Natural killer cell treated with Interleukin-12 subunit alpha and Interleukin-12 subunit beta and Interleukin-15 and Interleukin-18, amount 100 ng/mL, for 72 hours (primary cell): Measurements from ENCODE around the gene ATG10. TPM values are rescaled to one million over a fixed set of nuclear protein-coding genes. Genes with fewer than 3 reads are reported as not detected.
"Not testable (repeated sequence)": the region's sequence is repeated elsewhere in the genome, so short reads cannot be mapped to it uniquely, and the experiment has no call there.

Experiments used
- ATAC-seq, 2 donors: fragments of 150-1000 bp; cut with Tn5 transposase in 1 of 2; sonication (Bioruptor Pico), chemical (Tn5 transposase) in 1 of 2; 2 replicates each; pipeline ENCODE4 v1.10.0; 2021
- DNase-seq: peaks from one replicate; pipeline ENCODE4 v3.0.0; 2022; ENCODE audit warnings: low spot score
- H3K27ac Mint-ChIP-seq, 2 donors: 1 replicate in 1 of 2; 2 replicates in 1 of 2; pipeline ENCODE4 v1.8.0; 2022; ENCODE audit warnings: mixed read lengths in 2 of 2, mild to moderate bottlenecking in 1 of 2, moderate library complexity in 1 of 2
- H3K27me3 Mint-ChIP-seq, 2 donors: 1 replicate in 1 of 2; 2 replicates in 1 of 2; pipeline ENCODE4 v1.8.0; 2022; ENCODE audit warnings: mixed read lengths in 2 of 2
- H3K36me3 Mint-ChIP-seq: one replicate; pipeline ENCODE4 v1.8.0; 2022; ENCODE audit warnings: mixed read lengths
- H3K4me1 Mint-ChIP-seq, 2 donors: 1 replicate in 1 of 2; 2 replicates in 1 of 2; pipeline ENCODE4 v1.8.0; 2022; ENCODE audit warnings: low read depth in 2 of 2, mixed read lengths in 2 of 2, mild to moderate bottlenecking in 1 of 2
- H3K4me3 Mint-ChIP-seq: one replicate; pipeline ENCODE4 v1.8.0; 2022; ENCODE audit warnings: mixed read lengths
- H3K9me3 Mint-ChIP-seq: 2 replicates; pipeline ENCODE4 v1.8.0; 2022; ENCODE audit warnings: mixed read lengths
- total RNA-seq, 2 donors: library from RNA; stranded (reverse); gene quantifications; one replicate each; pipeline ENCODE4 v1.2.3, GENCODE V29; 2022

Gene ATG10
- total RNA-seq, 2 donors from 2014 or later = 9.6 to 11.1 TPM

DNA sequence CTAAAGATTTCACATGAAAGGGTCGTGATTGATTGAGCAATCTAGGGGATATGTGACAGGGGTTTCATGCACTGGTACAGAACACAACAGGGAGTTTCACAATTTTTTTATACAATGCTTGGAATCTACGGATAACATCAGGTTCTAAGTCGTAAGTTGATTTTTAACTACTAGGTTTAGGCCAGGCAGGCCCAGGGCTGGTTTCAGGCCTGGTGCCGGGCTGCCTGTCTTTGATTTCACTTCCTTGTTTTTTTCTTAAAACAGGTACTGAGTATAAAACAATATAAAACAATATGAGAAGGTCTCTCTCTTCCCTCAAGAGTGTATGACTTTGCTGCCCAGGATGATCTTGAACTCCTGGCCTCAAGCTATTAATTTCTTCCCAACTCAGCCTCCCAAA is 301.6 kb downstream of the ATG10 start:
- Mint-ChIP-seq H3K27ac (peak overlapping the region in 1 of 2 donors; percentile 56), H3K36me3 (peaks cover 54% of the 10 kb centered on the region), H3K4me1 (peaks cover 17 to 31% of the 10 kb centered on the region in 2 donors)
- not testable (repeated sequence) for DNase-seq, H3K4me3 Mint-ChIP-seq, H3K9me3 Mint-ChIP-seq, H3K27me3 Mint-ChIP-seq, ATAC-seq

DNA sequence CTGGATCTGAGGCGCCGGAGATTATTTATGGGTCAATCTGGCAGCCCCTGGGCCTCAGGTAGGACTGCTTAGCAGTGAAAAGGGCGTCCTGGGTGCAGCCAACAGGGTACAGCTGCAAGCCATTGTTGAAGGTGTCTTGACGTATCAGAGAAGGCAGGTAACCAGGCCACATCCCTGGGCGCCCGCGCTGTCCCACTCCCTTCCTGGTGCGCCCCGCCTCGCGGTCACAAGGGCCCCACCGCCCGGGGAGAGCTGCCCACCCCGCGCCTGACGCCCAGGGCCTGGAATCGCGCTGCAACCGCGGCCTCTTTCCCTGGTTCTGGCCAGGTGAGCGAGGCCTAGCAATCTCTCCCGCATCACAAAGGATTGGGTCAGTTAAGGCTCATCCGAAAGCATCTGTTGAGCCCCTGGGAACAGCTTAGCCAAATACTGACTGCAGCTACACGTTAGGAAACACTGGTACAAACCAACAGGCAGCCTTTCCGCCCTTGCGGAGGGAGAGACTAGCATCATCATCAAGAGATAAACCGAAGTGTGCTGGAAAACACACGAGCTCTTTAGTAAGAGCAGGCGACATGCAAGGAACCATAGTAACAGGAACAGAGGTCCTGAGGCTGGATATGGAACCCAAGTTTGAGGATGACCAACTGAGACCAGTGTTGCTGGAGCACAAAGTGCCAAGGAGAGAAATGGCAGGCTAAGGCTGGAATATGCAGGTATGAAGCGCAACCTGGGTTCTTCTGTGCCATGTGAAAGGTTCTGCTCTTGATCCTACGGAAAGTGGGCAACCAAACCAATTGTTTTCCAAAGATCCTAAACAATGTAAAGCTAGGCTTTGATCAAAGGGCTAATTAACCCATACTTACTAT is 302.8 kb downstream of the ATG10 start:
- ATAC-seq (no peak), DNase-seq (no peak)
- Mint-ChIP-seq H3K36me3 (peaks cover 46% of the 10 kb centered on the region), H3K9me3 (no peaks in the 10 kb centered on the region), H3K27ac (peak overlapping the region in 1 of 2 donors; percentile 56), H3K4me3 (peak overlapping the region; percentile 32), H3K27me3 (no peaks in the 10 kb centered on the region), H3K4me1 (peaks cover 20 to 37% of the 10 kb centered on the region in 2 donors)

DNA sequence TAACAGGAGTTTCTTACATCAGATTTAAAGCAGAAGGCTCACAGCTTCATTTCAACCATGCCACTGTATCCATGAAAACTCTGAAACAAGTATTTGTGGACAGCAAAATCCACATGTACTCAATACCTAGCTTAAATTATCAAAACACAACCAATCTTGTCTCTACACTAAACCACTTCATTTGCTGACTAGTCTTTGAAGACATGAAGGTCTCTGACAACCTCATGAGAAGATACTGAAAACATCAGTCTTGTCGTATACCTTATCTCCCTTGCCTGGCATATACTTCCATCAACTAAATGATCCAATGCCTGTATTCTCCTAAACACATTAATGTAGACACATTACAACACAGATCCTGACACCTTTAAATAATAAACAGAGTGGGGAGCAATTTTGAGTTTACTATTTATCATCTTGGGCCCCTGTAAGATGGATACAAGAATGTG is 303.4 kb downstream of the ATG10 start:
- DNase-seq (no peak), ATAC-seq (no peak)
- no peaks in the 10 kb centered on the region for H3K27me3 Mint-ChIP-seq
- peak overlapping the region in 1 of 2 donors; percentile 56 for H3K27ac Mint-ChIP-seq
- H3K4me1 Mint-ChIP-seq = peaks cover 21 to 44% of the 10 kb centered on the region in 2 donors
- H3K4me3 Mint-ChIP-seq = peak overlapping the region; percentile 38
- no peaks in the 10 kb centered on the region for H3K9me3 Mint-ChIP-seq
- peaks cover 46% of the 10 kb centered on the region for H3K36me3 Mint-ChIP-seq

DNA sequence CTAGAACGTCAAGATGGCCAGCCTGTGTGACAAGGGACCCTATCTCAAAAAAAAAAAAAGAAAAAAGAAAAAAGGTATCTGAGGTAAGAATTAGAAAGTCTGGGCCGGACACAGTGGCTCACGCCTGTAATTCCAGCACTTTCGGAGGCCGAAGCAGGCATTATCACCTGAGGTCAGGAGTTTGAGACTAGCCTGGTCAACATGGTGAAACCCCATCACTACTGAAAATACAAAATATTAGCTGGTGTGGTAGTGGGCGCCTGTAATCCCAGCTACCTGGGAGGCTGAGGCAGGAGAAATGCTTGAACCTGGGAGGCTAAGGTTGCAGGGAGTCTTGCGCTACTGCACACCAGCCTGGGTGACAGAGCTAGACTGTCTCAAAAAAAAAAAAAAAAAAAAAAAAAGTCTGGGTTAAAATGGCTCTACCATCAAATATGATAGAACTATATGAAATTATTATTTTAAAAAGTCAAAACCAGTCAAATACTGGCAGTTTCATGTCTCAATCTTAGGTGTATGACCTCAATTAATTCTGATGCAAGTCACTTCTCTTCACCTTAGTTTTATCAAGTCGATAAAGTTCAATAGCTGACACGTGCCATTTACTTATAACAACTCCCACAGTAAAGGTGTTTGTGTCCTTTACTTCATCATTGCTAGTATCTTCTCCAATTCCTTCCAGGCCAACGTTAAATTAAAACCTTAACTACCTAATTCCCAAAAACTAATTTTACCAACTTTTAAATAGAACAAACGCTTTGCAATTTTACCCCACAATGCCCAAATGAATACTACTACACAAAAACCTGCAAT is 305.2 kb downstream of the ATG10 start:
- no peak for ATAC-seq
- Mint-ChIP-seq H3K27me3 (no peaks in the 10 kb centered on the region), H3K9me3 (no peaks in the 10 kb centered on the region), H3K27ac (peak overlapping the region; percentile 95 to 98), H3K4me1 (peaks cover 23 to 49% of the 10 kb centered on the region in 2 donors), H3K4me3 (peak overlapping the region; percentile 95), H3K36me3 (peaks cover 39% of the 10 kb centered on the region)
- DNase-seq = no peak

DNA sequence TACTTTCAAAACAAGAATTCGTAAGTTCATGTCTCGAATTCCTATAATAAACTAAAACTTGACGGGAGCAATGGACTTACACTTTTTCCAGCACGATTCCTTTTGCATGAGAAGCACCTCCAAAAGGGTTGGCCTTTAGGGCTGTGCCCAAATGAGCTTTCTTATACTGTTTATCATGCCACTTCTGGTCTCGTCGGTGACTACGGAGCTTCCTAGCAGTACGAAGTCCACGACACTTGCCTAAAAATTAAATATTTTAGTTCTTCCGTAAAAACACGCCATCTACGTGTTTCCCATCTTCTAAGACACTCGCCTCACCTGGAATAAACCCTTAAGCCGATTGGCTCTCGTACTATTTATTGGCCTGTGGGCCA is 305.8 kb downstream of the ATG10 start:
- peaks cover 33% of the 10 kb centered on the region for H3K36me3 Mint-ChIP-seq
- peaks cover 20 to 45% of the 10 kb centered on the region in 2 donors for H3K4me1 Mint-ChIP-seq

DNA sequence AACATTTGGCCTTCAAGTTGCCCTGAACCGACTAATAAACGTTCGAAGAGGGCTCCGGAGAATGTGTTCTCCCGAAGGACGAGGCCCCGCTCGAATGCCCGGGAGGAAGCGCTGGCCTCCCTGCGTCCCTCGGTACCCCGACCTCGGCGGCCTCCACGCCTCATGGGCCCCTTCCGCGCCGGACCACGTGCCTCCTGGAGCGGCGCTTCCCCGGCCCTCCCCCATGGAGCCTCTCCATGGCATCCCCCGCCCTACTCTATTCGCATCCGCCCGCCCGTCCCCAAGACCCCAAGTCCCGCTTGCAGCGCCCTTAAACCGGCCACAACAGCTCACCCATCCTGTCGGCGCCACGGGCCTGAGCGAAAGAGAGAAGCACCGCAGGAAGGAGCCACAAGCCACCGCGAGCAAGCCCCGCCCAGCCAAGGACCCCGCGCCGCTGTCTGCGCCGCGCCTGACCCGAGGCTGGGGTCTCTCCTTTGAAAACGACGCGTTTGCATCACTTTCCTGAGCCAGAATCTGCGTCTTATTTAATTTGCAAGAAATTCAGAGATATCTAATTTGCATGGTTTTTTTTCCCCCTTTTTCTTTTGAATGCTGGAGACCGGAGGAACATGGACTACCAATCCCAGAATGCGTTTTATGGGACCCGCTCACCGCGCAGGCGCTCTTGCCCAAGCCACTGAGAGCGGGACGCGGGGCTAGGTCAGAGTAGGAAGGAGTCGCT is 306.3 kb downstream of the ATG10 start, which contains the start of gene RPS23:
Gene RPS23, minus strand, starts transcription at position 368 of the 724 bp plus-strand sequence. Its CDS starts 31 bp downstream, at position 337.
- peaks cover 32% of the 10 kb centered on the region for H3K36me3 Mint-ChIP-seq
- ATAC-seq (peak; percentile 96 to 97), DNase-seq (peak; percentile 92)
- peak within 1 kb of the TSS; percentile 95 to 98 for H3K27ac Mint-ChIP-seq
- peak within 1 kb of the TSS; percentile 95 for H3K4me3 Mint-ChIP-seq
- no peaks in the 10 kb centered on the region for H3K27me3 Mint-ChIP-seq
- H3K9me3 Mint-ChIP-seq = no peaks in the 10 kb centered on the region
- peaks cover 19 to 43% of the 10 kb centered on the region in 2 donors for H3K4me1 Mint-ChIP-seq

More for the DNA sequence above, 305.8 kb downstream of the ATG10 start:
- H3K27me3 Mint-ChIP-seq = no peaks in the 10 kb centered on the region
- peak overlapping the region; percentile 95 for H3K4me3 Mint-ChIP-seq
- no peaks in the 10 kb centered on the region for H3K9me3 Mint-ChIP-seq
- H3K27ac Mint-ChIP-seq = peak overlapping the region; percentile 95 to 98
- no peak for ATAC-seq
- DNase-seq = no peak

DNA sequence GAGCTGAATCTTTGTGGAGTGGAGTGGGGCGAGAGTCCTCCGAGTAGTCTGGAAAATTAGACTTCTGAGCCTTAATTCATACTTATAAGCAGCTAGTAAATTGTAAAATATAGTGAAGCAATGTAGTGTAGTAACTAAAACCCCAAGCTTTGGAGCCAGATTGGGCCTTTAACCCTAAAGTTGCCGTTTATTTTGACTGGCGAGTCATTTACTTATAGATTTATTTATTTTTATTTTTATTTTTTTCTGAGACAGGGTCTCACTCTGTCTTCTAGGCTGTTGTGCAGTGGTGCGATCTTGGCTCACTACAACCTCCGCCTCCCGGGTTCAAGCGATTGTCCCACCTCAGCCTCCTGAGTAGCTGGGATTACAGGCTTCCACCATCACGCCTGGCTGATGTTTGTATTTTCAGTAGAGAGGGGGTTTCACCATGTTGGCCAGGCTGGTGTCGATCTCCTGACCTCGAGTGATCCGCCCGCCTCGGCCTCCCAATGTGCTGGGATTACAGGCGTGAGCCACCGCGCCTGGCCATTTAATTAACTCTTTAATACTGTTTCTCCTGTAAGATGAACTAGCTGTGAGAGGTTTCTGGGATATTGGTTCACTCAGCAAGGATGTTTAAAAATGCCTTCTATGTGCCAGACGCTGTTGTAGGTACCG is 307.0 kb downstream of the ATG10 start:
- ATAC-seq (no peak), DNase-seq (no peak)
- Mint-ChIP-seq H3K36me3 (peaks cover 31% of the 10 kb centered on the region), H3K4me3 (peak overlapping the region; percentile 95), H3K27me3 (no peaks in the 10 kb centered on the region), H3K27ac (peak overlapping the region; percentile 95 to 98), H3K9me3 (no peaks in the 10 kb centered on the region), H3K4me1 (peaks cover 19 to 41% of the 10 kb centered on the region in 2 donors)

DNA sequence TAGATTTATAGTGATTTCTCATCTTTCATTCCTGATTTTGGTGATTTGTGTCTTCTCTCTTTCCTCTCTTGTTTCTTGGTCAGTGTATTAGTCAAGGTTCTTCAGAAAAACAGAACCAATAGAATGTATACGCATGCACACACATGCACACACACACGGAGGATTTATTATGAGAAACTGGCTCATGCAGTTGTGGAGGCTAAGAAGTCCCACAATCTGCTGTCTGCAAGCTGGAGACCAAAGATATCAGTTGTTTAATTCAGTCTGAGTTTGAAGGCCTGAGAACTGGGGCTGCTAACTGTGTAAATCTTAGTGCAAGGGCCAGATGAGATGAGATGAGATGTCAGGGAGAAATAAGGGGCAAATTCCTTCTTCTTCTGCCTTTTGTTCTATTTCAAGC is 312.1 kb downstream of the ATG10 start:
- no peak for DNase-seq
- H3K27ac Mint-ChIP-seq = no peak overlapping the region
- no peaks in the 10 kb centered on the region for H3K36me3 Mint-ChIP-seq
- H3K9me3 Mint-ChIP-seq = no peaks in the 10 kb centered on the region
- H3K4me3 Mint-ChIP-seq = no peak overlapping the region
- ATAC-seq = no peak
- H3K27me3 Mint-ChIP-seq = no peaks in the 10 kb centered on the region
- H3K4me1 Mint-ChIP-seq = peaks cover 6 to 14% of the 10 kb centered on the region in 2 donors

DNA sequence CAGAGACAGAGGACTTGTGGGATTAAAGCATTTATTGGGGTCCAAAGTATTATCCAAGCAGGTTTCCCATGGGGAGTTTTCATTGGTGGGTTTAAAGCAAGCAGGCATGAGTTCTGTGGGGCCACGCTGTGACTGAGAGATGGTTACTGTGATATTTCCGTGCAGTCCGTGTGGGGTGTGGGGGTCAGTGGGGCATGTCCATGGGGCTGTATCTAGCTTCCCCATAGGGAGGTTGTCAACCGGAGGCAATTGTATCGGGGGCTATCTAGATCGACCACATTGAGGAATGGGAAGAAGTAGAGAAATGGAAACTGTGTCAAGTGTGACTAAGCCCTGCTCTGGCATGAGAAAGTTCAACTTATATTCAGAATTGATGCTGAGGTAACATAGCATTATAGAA is 313.4 kb downstream of the ATG10 start:
- Mint-ChIP-seq H3K27me3 (no peaks in the 10 kb centered on the region), H3K36me3 (no peaks in the 10 kb centered on the region), H3K4me1 (peaks cover 2 to 5% of the 10 kb centered on the region in 2 donors), H3K4me3 (no peak overlapping the region), H3K27ac (no peak overlapping the region), H3K9me3 (no peaks in the 10 kb centered on the region)
- no peak for DNase-seq
- ATAC-seq = no peak

DNA sequence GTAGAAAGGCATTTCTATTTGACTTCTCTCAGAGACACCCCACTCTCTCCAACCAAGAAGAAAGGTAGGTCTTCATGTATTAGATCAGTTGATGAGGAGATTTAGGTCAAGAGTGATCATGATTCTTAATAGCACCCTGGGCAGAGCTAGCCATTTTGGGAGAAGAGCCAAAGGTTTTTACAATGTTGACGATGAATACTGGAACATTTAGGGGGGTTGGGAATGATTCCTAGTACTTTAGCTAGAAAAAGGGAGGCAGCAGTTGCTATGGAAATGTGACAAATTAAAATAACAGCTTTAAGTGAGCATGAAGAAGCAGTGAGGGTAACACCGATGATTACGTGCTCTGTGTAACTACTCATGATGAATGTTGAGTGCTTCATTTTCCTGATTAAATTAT is 315.8 kb downstream of the ATG10 start:
- Mint-ChIP-seq H3K27me3 (no peaks in the 10 kb centered on the region), H3K27ac (no peak overlapping the region), H3K4me1 (no peaks in the 10 kb centered on the region), H3K9me3 (no peaks in the 10 kb centered on the region), H3K36me3 (no peaks in the 10 kb centered on the region), H3K4me3 (no peak overlapping the region)
- ATAC-seq (no peak), DNase-seq (no peak)

DNA sequence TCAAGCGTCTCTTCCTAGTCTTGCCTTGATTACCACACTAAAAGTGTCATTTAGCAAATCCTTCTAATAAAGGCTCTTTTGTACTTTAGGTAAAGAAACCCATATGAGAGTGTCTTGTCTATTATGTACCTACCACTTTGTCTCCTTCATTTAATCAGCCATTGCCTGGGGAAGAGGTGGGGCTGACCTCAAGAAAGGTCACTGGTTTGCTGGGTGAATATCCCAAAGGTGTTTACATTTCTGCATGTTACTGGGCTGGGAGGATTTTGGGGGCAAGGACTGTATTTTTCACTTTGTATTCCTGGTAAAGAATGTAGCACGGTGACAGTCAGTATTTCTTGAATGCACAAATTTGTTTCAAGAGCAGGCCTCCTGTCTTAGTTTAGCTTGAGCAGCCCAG is 318.2 kb downstream of the ATG10 start:
- Mint-ChIP-seq H3K27ac (no peak overlapping the region), H3K4me1 (no peaks in the 10 kb centered on the region), H3K9me3 (no peaks in the 10 kb centered on the region), H3K36me3 (no peaks in the 10 kb centered on the region), H3K27me3 (no peaks in the 10 kb centered on the region), H3K4me3 (no peak overlapping the region)
- DNase-seq (no peak), ATAC-seq (no peak)

DNA sequence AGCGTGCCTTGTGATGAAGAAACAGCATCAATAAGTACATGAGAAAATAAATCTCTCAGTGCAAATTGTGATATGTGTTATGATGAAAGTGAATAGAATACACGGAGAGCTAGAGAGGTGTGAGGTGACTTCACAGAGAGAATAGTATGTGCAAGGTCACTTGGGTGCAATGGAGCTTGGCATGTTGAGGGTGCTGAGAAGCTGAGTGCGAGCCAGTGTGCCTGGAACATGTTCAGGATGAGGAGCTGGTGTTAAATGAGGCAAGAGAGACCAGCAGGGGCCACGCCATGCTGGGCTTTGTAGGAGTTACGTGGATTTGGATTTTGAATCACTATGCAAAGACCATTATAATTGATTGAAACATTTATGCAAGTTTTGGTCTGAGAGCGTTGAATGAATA is 319.1 kb downstream of the ATG10 start:
- Mint-ChIP-seq H3K4me3 (no peak overlapping the region), H3K9me3 (no peaks in the 10 kb centered on the region), H3K36me3 (no peaks in the 10 kb centered on the region), H3K27ac (no peak overlapping the region), H3K4me1 (no peaks in the 10 kb centered on the region), H3K27me3 (no peaks in the 10 kb centered on the region)
- DNase-seq (no peak), ATAC-seq (no peak)

DNA sequence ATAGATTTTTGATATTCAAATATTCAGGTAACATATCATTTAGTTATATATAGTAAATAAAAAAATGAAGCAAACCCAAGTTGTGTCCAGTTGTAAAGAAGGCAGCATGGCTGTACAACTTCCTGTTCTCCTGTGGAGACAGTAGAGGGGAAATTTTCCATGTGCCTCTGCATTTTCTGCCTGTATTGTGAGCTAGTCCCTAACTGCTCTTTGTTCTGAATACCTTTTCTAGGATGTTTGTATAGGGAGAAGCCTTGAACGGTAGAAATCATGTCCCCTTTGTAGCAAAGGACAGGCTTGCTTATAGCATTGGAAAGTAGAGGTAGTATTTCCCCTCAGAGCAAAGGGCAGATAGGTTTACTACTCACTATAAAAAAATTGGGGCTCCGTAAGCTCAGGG is 319.6 kb downstream of the ATG10 start:
- Mint-ChIP-seq H3K36me3 (no peaks in the 10 kb centered on the region), H3K9me3 (no peaks in the 10 kb centered on the region), H3K27ac (no peak overlapping the region), H3K4me3 (no peak overlapping the region), H3K27me3 (no peaks in the 10 kb centered on the region), H3K4me1 (no peaks in the 10 kb centered on the region)
- DNase-seq (no peak), ATAC-seq (no peak)
